ENCODE measurements around the gene PLCB2. TPM values are rescaled to one million over a fixed set of nuclear protein-coding genes. Genes with fewer than 3 reads are reported as not detected.

The PLCB2 gene
- polyA plus RNA-seq, 1 of the 3 experiments (the other 2 are of a cell fraction) = 0.15 TPM

- no peaks in the 10 kb centered on the region for H4K20me1 ChIP-seq (ENCODE audit: insufficient read depth)
- H3K9me2 ChIP-seq = no peaks in the 10 kb centered on the region
- H2AFZ ChIP-seq (ENCODE audit: low read depth) = no peak overlapping the region
- peak overlapping the region; percentile 51 to 77; a peak in 2 of 4 replicates for H3K4me3 ChIP-seq (ENCODE audit: low read depth in 2 of 2, low read length in 1 of 2)
- peaks cover 56 to 62% of the 10 kb centered on the region in 2 experiments; a peak in 3 of 4 replicates for H3K4me1 ChIP-seq (ENCODE audit: control insufficient read depth in 1 of 2, insufficient read depth in 2 of 2, low read depth in 1 of 2, low read length in 1 of 2)
- H3K9ac ChIP-seq = peak overlapping the region; percentile 98
- CTCF ChIA-PET = interaction anchor here (0.7 to 70.6 kb wide), 28 partner anchors 4 to 448 kb away, joined by 3 to 2194 read pairs (median 4); partner anchors contain the start of genes ANKRD63, CCDC9B, DISP2 and INAFM2
- H3K4me2 ChIP-seq = peak overlapping the region; percentile 94
- POLR2A ChIA-PET = no interaction called here
- H3F3A ChIP-seq (replicated peaks; ENCODE audit: insufficient read depth) = peaks cover 28% of the 10 kb centered on the region
- H3K9me3 ChIP-seq = no peaks in the 10 kb centered on the region
- peak; percentile 95 for DNase-seq
- WGBS (ENCODE audit: low lambda C conversion rate) = 0% methylated on average over 3 of the region's 11 CpGs
- no peaks in the 10 kb centered on the region for H3K27me3 ChIP-seq (ENCODE audit: insufficient read depth)
- peak overlapping the region; percentile 96 to 98; a peak in 3 of 4 replicates for H3K27ac ChIP-seq (ENCODE audit: low read depth in 2 of 2, low read length in 1 of 2)
- peak; percentile 81 for TF ChIP-seq RAD21 (IDR thresholded peaks at IDR 0.05; ENCODE audit: low read length)
- peak; percentile 26 for TF ChIP-seq CHD2 (IDR thresholded peaks at IDR 0.05; ENCODE audit: low read length, partially characterized antibody)
- TF ChIP-seq NRF1 (IDR thresholded peaks at IDR 0.05; ENCODE audit: low read depth, low read length) = no peak
- TF ChIP-seq JUND (IDR thresholded peaks at IDR 0.05) = no peak
- TF ChIP-seq MAX (IDR thresholded peaks at IDR 0.05; ENCODE audit: low read depth) = peak; percentile 15; the same call in 1 of the 2 replicates
- TF ChIP-seq SMC3 (IDR thresholded peaks at IDR 0.05; ENCODE audit: low read depth, low read length) = peak; percentile 49
- TF ChIP-seq ELF1 (IDR thresholded peaks at IDR 0.05) = no peak
- TF ChIP-seq, protein P1, sequence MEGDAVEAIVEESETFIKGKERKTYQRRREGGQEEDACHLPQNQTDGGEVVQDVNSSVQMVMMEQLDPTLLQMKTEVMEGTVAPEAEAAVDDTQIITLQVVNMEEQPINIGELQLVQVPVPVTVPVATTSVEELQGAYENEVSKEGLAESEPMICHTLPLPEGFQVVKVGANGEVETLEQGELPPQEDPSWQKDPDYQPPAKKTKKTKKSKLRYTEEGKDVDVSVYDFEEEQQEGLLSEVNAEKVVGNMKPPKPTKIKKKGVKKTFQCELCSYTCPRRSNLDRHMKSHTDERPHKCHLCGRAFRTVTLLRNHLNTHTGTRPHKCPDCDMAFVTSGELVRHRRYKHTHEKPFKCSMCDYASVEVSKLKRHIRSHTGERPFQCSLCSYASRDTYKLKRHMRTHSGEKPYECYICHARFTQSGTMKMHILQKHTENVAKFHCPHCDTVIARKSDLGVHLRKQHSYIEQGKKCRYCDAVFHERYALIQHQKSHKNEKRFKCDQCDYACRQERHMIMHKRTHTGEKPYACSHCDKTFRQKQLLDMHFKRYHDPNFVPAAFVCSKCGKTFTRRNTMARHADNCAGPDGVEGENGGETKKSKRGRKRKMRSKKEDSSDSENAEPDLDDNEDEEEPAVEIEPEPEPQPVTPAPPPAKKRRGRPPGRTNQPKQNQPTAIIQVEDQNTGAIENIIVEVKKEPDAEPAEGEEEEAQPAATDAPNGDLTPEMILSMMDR (IDR thresholded peaks at IDR 0.05) = peak; percentile 89
- H3K79me2 ChIP-seq (ENCODE audit: insufficient read depth) = peaks cover 53% of the 10 kb centered on the region
- peaks cover 19 to 26% of the 10 kb centered on the region in 2 experiments for H3K36me3 ChIP-seq (replicated peaks in 1 of 2; ENCODE audit: control insufficient read depth in 1 of 2, insufficient read depth in 2 of 2, low read length in 1 of 2)
These were observed 30.4 kb upstream of the PLCB2 start for GRCh38 chr15:40338041-40338657.

- H3K79me2 ChIP-seq (ENCODE audit: insufficient read depth) = peaks cover 53% of the 10 kb centered on the region
- WGBS (ENCODE audit: low lambda C conversion rate) = 90% methylated on average over 8 of the region's 19 CpGs
- H3K4me3 ChIP-seq (ENCODE audit: low read depth in 2 of 2, low read length in 1 of 2) = peak overlapping the region in 1 of 2 experiments; percentile 77; a peak in 2 of 4 replicates
These were observed 29.9 kb upstream of the PLCB2 start for GRCh38 chr15:40337597-40337996.

More at GRCh38 chr15:40337597-40337996, 29.9 kb upstream of the PLCB2 start:
- H3K9ac ChIP-seq = peak overlapping the region; percentile 98
- peaks cover 19 to 26% of the 10 kb centered on the region in 2 experiments for H3K36me3 ChIP-seq (replicated peaks in 1 of 2; ENCODE audit: control insufficient read depth in 1 of 2, insufficient read depth in 2 of 2, low read length in 1 of 2)
- peak; percentile 40 for DNase-seq
- H3K27me3 ChIP-seq (ENCODE audit: insufficient read depth) = no peaks in the 10 kb centered on the region
- H3F3A ChIP-seq (replicated peaks; ENCODE audit: insufficient read depth) = peaks cover 27% of the 10 kb centered on the region
- peak overlapping the region in 1 of 2 experiments; percentile 98; a peak in 3 of 4 replicates for H3K27ac ChIP-seq (ENCODE audit: low read depth in 2 of 2, low read length in 1 of 2)
- no peaks in the 10 kb centered on the region for H4K20me1 ChIP-seq (ENCODE audit: insufficient read depth)
- peak overlapping the region; percentile 94 for H3K4me2 ChIP-seq
- no peak overlapping the region for H2AFZ ChIP-seq (ENCODE audit: low read depth)
- ChIA-PET CTCF (interaction anchor here (0.7 to 70.6 kb wide), 24 partner anchors 4 to 448 kb away, joined by 3 to 2194 read pairs (median 4); partner anchors contain the start of genes ANKRD63, CCDC9B, DISP2 and INAFM2), POLR2A (no interaction called here)
- H3K9me2 ChIP-seq = no peaks in the 10 kb centered on the region
- no peaks in the 10 kb centered on the region for H3K9me3 ChIP-seq
- peaks cover 56% of the 10 kb centered on the region in 2 experiments; a peak in 3 of 4 replicates for H3K4me1 ChIP-seq (ENCODE audit: control insufficient read depth in 1 of 2, insufficient read depth in 2 of 2, low read depth in 1 of 2, low read length in 1 of 2)
- TF ChIP-seq, protein P2, sequence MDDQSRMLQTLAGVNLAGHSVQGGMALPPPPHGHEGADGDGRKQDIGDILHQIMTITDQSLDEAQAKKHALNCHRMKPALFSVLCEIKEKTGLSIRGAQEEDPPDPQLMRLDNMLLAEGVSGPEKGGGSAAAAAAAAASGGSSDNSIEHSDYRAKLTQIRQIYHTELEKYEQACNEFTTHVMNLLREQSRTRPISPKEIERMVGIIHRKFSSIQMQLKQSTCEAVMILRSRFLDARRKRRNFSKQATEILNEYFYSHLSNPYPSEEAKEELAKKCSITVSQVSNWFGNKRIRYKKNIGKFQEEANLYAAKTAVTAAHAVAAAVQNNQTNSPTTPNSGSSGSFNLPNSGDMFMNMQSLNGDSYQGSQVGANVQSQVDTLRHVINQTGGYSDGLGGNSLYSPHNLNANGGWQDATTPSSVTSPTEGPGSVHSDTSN (IDR thresholded peaks at IDR 0.05) = no peak
- no peak for TF ChIP-seq TCF12 (IDR thresholded peaks at IDR 0.05)
- no peak for TF ChIP-seq SMC3 (IDR thresholded peaks at IDR 0.05; ENCODE audit: low read depth, low read length)
- TF ChIP-seq, protein P3, sequence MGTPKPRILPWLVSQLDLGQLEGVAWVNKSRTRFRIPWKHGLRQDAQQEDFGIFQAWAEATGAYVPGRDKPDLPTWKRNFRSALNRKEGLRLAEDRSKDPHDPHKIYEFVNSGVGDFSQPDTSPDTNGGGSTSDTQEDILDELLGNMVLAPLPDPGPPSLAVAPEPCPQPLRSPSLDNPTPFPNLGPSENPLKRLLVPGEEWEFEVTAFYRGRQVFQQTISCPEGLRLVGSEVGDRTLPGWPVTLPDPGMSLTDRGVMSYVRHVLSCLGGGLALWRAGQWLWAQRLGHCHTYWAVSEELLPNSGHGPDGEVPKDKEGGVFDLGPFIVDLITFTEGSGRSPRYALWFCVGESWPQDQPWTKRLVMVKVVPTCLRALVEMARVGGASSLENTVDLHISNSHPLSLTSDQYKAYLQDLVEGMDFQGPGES (IDR thresholded peaks at IDR 0.05; ENCODE audit: low read depth, low read length) = no peak
- TF ChIP-seq CHD2 (IDR thresholded peaks at IDR 0.05; ENCODE audit: low read length, partially characterized antibody) = no peak
- no peak for TF ChIP-seq USF2 (IDR thresholded peaks at IDR 0.05; ENCODE audit: borderline replicate concordance, low read depth, low read length)
- TF ChIP-seq POLR2AphosphoS5 (IDR thresholded peaks at IDR 0.05; ENCODE audit: low read depth, low read length) = no peak
- no peak for TF ChIP-seq JUND (IDR thresholded peaks at IDR 0.05)
- TF ChIP-seq RCOR1 (IDR thresholded peaks at IDR 0.05; ENCODE audit: low read length) = no peak
- no peak for TF ChIP-seq ZBTB33 (IDR thresholded peaks at IDR 0.05; ENCODE audit: borderline replicate concordance, low read depth)
- no peak for TF ChIP-seq FOXJ3 (CRISPR knock-in tag; IDR thresholded peaks at IDR 0.05)
- no peak for TF ChIP-seq EP300 (IDR thresholded peaks at IDR 0.05; ENCODE audit: borderline replicate concordance in 1 of 2, low read depth in 1 of 2, low read length in 1 of 2)

All from SK-N-SH (cell line).